ENCODE measurements around the gene AP1S1.

GRCh38 chr7:101195884-101196283, 41.6 kb downstream of the AP1S1 start:
- TF ChIP-seq CTCF (IDR thresholded peaks at IDR 0.05 in 2 of 3, conservative IDR thresholded peaks at IDR 0.05 in 1 of 3; ENCODE audit: insufficient read depth in 2 of 3, low read depth in 1 of 3, low read length in 3 of 3), result no peak
- TF ChIP-seq, protein P1, sequence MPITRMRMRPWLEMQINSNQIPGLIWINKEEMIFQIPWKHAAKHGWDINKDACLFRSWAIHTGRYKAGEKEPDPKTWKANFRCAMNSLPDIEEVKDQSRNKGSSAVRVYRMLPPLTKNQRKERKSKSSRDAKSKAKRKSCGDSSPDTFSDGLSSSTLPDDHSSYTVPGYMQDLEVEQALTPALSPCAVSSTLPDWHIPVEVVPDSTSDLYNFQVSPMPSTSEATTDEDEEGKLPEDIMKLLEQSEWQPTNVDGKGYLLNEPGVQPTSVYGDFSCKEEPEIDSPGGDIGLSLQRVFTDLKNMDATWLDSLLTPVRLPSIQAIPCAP (CRISPR knock-in tag; IDR thresholded peaks at IDR 0.05; ENCODE audit: borderline replicate concordance), result no peak
